GM19035 (cell line): ENCODE measurements around the gene DEK.
A peak's percentile ranks its signal among the peaks of the same experiment; 100 is the strongest.
"Not testable (repeated sequence)": the region's sequence is repeated elsewhere in the genome, so short reads cannot be mapped to it uniquely, and the experiment has no call there.

Source experiments
- ATAC-seq: cut with Tn5 transposase; IDR thresholded peaks from one replicate; pipeline ENCODE4 v1.9.1; 2021; ENCODE audit not compliant: unreplicated experiment

The DEK gene

GRCh38 chr6:18264219-18264922 is at the start of gene DEK:
Gene DEK (minus strand): TSS chr6:18264530. CDS start chr6:18263987, 543 bp downstream.
- peak; percentile 38 for ATAC-seq

GRCh38 chr6:18312368-18312767 is 48.0 kb upstream of the DEK start:
- no peak for ATAC-seq

- not testable (repeated sequence) for ATAC-seq
These were observed 45.7 kb upstream of the DEK start for GRCh38 chr6:18310010-18310409.

GRCh38 chr6:18309046-18309445 is 44.7 kb upstream of the DEK start:
- ATAC-seq, result no peak

- ATAC-seq, result no peak
These were observed 43.9 kb upstream of the DEK start for GRCh38 chr6:18308070-18308735.

- no peak for ATAC-seq
These were observed 42.6 kb upstream of the DEK start for GRCh38 chr6:18306977-18307376.

- no peak for ATAC-seq
These were observed 38.5 kb upstream of the DEK start for GRCh38 chr6:18302561-18303439.

GRCh38 chr6:18293076-18293904 is 29.0 kb upstream of the DEK start:
- no peak for ATAC-seq

GRCh38 chr6:18289283-18289682 is 25.0 kb upstream of the DEK start:
- ATAC-seq, result no peak

- ATAC-seq, result no peak
These were observed 19.9 kb upstream of the DEK start for GRCh38 chr6:18284261-18284660.

GRCh38 chr6:18281564-18281963 is 17.2 kb upstream of the DEK start:
- ATAC-seq, result no peak

- no peak for ATAC-seq
These were observed 15.8 kb upstream of the DEK start for GRCh38 chr6:18280084-18280483.

GRCh38 chr6:18279422-18279821 is 15.1 kb upstream of the DEK start:
- no peak for ATAC-seq

GRCh38 chr6:18277237-18278006 is 13.1 kb upstream of the DEK start:
- ATAC-seq, result no peak

GRCh38 chr6:18276610-18277236 is 12.4 kb upstream of the DEK start:
- ATAC-seq, result no peak

- ATAC-seq, result no peak
These were observed 5.9 kb upstream of the DEK start for GRCh38 chr6:18270216-18270615.

- no peak for ATAC-seq
These were observed 5.4 kb upstream of the DEK start for GRCh38 chr6:18269717-18270116.

GRCh38 chr6:18269253-18269652 is 4.9 kb upstream of the DEK start:
- no peak for ATAC-seq

GRCh38 chr6:18268066-18268465 is 3.7 kb upstream of the DEK start:
- no peak for ATAC-seq

GRCh38 chr6:18266523-18266912 is 2.2 kb upstream of the DEK start:
- no peak for ATAC-seq
